Vagina (tissue), 2 donors: ENCODE data around the gene STK24.

Experiments used
- POLR2A ChIP-seq, 2 donors: fragments of 450-650 bp; IDR thresholded peaks; one replicate each; pipeline ENCODE4 v1.6.1; 2017; ENCODE audit warnings: antibody characterized with exemption in 2 of 2, mild to moderate bottlenecking in 2 of 2, moderate library complexity in 2 of 2
- POLR2AphosphoS5 ChIP-seq, 2 donors: sonication (generic); formaldehyde crosslinking; IDR thresholded peaks; one replicate each; pipeline ENCODE4 v1.9.0; 2017; ENCODE audit warnings: antibody characterized with exemption in 2 of 2, mild to moderate bottlenecking in 2 of 2, low read depth in 1 of 2; ENCODE audit not compliant: insufficient read depth in 1 of 2

DNA sequence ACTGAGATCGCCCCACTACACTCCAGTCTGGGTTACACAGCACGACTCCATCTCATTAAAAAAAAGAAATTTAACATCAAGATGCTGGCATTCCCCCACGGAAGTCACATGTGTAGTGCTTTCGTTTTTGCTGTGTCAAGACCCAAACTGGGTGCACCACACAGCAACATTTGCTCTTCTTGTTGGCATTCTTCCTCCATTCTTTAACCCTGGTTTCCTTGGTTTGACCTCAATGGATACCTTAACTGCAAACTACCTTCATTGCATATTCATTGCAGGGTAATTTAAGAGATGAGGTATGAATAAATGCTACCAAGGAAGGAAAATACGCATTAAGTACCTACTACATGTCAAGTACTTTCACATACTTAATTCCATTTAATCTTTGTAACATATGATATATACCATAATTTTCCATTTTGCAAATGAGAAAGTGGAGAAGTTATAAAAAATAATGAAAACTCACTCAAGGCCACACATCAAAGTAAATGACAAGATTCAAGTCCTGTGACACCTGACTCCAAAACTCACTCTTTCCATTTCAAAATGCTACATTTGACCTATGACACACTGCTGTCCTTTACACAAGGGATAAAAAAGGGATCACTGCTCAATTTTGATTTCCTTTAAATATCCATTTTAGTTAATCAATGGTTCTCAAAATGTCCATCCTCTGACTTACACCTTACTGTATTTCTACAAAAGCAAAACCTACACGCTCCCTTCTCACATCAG lies 59.2 kb downstream of the STK24 start:
- TF ChIP-seq POLR2AphosphoS5 (IDR thresholded peaks at IDR 0.05; ENCODE audit: insufficient read depth in 1 of 2, low read depth in 1 of 2) (no peak), POLR2A (IDR thresholded peaks at IDR 0.05) (no peak)
